HCEC 1CT (cell line): ENCODE results near the gene TPX2.

ENCODE experiments used
- DNase-seq: peaks from one replicate; pipeline ENCODE4 v3.0.0-alpha.2; 2017

TPX2 gene, protein sequence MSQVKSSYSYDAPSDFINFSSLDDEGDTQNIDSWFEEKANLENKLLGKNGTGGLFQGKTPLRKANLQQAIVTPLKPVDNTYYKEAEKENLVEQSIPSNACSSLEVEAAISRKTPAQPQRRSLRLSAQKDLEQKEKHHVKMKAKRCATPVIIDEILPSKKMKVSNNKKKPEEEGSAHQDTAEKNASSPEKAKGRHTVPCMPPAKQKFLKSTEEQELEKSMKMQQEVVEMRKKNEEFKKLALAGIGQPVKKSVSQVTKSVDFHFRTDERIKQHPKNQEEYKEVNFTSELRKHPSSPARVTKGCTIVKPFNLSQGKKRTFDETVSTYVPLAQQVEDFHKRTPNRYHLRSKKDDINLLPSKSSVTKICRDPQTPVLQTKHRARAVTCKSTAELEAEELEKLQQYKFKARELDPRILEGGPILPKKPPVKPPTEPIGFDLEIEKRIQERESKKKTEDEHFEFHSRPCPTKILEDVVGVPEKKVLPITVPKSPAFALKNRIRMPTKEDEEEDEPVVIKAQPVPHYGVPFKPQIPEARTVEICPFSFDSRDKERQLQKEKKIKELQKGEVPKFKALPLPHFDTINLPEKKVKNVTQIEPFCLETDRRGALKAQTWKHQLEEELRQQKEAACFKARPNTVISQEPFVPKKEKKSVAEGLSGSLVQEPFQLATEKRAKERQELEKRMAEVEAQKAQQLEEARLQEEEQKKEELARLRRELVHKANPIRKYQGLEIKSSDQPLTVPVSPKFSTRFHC

GRCh38 chr20:31738729-31739549 lies at the start of gene TPX2:
TSS of gene TPX2 (plus strand) at chr20:31739290. CDS start at chr20:31757477, 18,187 bp downstream.
- peak; percentile 98 for DNase-seq

DNA sequence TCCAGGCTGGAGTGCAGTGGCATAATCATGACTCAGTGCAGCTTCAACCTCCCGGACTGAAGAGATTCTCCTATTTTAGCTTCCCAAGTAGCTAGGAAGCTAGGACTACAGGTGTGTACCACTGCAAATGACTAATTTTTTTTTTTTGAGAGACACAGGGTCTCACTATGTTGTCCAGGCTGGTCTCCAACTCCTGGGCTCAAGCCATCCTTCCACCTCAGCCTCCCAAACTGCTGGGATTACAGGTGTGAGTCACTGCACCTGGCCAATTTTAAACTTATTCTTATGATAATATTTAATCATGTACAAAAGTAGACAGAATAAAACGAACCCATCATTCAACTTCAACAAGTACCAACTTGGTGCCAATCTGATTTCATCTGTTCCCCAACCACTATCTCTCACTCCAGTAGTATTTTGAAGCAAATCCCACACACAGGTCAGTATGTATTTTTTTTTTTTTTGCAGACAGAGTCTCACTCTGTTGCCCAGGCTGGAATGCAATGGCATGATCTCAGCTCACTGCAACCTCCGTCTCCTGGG lies 48.9 kb upstream of the TPX2 start:
- no peak for DNase-seq

DNA sequence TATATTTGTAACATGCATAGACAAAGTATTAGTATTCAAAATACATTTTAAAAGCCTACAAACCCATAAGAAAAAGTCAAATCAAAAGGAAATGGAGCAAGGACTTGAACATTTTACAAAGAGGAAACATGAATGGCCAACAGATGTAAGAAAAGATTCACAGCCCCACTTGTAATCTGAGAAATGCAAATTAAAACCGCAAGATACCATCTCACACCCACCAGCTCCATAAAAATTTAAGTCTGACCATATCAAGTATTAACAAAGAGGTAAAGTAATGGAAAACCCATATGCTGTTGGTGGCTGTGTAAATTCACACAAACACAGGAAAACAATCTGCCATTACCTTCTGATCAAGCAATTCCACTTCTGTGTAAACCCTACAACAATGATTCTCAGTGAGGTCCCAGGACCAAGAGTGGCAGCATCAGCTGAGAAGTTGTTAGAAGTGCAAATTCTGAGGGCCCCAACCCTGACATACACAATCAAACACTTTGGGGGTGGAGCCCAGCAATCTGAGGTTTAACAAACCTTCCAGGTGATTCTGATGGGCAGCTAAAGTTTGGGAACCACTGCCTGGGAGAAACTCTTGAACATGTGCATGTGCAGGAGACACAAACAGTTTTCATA lies 47.3 kb upstream of the TPX2 start:
- peak; percentile 30 for DNase-seq

GRCh38 chr20:31693402-31693801 lies 45.7 kb upstream of the TPX2 start:
- DNase-seq, result no peak

GRCh38 chr20:31693987-31694661 lies 45.0 kb upstream of the TPX2 start:
- no peak for DNase-seq

DNA sequence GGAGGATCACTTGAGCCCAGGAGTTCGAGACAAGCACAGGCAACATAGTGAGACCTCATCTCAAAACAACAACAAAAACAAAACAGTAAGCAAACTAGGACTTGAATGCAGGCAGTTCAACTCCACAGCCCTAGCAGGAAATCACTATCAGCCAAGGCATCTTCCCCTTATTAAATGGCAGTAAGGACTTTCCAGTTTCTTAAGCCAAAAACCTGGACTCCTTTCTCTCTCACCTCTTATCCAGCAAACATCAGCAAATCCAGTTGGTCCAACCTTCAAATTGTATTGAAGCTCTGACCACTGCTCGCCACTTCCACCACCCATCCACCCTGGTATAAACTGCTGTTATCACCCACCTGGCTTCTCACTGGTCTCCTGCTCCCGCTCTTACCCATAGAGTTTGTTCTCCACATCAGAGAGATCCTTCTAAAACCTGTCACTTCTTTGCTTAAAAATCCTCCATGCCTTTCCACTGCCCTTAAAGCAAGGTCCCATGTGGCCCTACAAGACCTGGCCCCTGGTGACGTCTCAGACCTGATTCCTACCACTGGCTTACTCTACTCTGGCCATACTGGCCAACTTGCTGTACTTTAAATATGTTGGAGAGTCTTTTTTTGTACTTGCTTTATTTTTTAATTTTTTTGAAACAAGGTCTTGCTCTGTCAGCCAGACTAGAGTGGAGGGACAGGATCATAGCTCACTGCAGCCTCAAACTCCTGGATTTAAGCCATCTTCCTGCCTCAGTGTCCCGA lies 44.1 kb upstream of the TPX2 start:
- no peak for DNase-seq

DNA sequence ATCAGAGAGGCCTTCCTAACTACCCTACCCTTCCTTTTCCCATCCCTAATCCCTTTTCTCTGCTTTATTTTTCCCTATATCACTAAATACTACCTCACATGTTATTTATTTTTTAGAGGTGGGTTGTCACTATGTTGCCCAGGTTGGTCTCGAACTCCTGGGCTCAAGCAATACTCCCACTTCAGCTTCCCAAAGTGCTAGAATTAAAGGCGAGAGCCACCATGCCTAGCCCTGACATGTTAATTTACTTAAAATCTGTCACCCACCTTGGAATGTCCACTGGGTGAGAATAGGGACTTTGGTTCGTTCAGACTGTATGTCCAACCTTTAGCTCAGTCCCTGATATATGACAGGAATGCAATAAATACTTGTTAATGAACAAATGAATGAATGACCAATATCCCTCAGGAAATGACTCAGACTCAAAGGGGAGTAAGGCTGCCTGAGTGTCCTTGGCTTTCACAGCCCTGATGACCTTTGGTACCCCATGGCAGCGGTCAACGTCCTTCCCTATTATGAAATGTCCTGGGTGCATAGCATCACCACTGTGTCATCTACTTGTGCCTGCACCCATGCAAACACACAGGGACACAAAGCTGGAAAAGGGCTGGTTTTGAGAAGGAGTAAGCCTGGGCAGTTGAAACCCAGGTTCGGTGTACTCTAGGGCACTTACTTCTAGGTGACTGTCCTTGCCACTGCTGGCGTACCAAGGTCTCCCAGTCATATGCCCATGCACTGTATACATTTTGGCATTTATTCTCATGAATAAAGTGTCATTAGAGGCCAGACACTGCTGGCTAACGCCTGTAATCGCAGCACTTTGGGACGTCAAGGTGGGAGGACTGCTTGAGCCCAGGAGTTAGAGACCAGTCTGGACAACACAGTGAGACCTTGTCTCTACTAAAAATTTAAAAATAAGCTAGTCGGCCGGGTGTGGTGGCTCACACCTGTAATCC lies 43.0 kb upstream of the TPX2 start:
- peak; percentile 93 for DNase-seq

DNA sequence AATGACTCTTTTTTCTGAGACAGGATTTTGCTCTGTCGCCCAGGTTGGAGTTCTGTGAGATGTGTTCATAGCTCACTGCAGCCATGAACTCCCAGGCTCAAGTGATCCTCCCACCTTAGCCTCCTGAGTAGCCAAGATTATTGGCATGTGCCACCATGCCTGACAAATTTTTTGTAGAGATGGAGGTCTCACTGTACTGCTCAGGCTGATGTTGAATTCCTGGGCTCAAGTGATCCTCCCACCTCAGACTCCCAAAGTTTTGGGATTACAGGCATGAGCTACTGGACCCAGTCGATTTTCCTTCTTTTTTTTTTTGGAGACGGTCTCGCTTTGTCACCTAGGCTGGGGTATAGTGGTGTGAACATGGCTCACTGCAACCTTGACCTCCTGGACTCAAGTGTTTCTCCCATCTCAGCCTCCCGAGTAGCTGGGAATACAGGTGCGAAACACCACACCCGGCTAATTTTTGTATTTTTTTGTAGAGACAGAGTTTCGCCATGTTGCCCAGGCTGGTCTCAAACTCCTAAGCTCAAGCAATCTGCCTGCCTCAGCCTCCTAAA lies 40.8 kb upstream of the TPX2 start:
- DNase-seq, result no peak

DNA sequence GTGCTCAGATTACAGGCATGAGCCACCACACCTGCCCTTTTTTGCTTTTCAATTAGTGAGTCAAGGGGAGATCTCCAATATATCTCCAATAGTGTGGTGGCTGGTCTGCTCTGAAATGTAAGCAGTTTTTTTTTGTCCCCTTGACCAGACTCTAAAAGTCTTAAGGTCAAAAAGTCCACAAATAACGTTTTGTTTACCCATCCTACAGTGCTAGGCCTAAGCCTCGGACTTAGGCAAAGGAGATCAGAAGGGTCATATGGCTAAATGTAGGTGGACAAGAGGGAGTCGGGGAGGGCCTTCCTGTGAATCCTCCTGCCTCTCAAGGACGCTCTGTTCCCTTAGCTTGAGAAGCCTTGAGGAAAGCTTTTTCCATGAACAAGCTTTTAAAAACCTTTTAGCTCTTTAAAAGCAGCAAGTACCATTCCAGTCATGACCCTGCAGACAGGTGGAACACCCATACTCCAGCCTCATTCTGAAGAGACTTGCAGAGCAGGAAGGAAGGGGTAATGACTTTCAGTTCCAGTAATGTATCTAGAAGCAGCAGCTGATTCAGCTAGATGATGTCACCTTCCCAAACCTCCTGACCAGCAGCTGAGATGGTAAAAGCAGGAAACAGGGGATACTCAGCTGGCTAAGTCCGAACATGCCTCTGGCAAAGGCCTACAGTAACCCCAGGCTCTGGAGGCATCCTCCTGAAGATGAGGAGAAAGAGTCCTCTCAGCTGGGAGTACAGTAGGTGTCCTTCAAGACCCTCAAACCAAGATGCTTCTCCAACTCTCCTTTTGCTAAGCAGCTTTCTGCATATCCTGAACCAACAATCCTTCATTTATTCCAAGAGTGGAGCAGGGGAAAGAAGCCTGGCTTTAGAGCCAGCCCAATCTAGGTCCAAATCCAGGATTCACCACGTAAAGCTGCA lies 40.0 kb upstream of the TPX2 start:
- peak; percentile 98 for DNase-seq

- no peak for DNase-seq
Observed at GRCh38 chr20:31699801-31700728, 39.0 kb upstream of the TPX2 start.

- DNase-seq, result no peak
Observed at GRCh38 chr20:31700747-31701146, 38.3 kb upstream of the TPX2 start.

DNA sequence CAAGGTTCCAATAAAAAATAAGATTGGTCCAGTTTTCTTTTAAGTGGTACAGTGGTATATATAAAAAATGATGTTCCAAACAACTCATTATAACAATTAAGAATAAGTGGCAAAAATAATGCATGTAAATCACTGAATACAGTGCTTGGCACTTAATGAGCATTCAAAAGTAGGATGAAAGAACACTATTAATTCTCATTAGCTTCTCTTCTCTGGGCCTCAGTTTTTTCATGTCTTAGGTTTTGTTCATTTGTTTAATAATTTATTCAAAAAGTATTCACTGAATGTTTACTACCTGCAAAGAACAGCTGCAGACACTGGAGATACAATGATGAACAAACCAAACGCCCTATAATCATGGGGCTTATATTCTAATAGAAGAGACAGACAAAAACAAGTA lies 37.5 kb upstream of the TPX2 start:
- no peak for DNase-seq

DNA sequence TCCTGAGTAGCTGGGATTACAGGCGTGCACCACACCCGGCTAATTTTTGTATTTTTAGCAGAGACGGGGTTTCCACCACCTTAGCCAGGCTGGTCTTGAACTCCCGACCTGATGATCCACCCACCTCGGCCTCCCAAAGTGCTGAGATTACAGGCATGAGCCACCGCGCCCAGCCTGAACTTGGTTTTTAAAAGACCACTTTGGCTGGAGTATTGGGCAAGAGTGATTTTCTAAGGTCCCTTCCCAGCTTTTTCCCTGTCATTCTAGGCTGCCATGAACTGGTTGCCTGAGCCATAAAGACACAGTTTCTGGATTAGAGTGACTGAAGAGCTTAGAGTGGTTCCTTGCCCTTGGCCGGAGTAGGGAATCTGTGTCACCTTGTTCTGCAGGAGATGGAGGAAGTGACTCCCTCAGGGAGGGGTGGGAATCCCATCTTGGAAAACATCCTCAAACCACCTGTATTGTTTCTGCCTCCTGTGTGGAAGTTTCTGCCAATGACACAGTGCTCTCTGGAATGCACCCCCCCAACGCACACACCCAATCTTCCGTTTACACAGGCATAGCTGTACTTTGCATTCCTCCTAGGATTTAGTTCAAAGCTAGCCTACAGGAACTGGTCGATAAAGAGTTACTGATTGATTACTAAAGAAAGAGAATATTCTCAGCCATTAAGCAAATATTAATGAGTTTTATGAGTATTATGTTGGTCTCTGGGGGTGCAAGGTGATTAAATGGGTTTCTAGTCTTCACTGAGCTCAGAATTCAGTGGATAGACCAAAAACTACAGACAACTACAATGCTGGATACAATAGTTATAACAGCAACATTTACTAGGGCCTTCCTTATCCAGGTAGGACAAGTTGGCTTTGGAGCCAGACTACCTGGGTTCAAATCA lies 34.6 kb upstream of the TPX2 start:
- peak; percentile 67 for DNase-seq

DNA sequence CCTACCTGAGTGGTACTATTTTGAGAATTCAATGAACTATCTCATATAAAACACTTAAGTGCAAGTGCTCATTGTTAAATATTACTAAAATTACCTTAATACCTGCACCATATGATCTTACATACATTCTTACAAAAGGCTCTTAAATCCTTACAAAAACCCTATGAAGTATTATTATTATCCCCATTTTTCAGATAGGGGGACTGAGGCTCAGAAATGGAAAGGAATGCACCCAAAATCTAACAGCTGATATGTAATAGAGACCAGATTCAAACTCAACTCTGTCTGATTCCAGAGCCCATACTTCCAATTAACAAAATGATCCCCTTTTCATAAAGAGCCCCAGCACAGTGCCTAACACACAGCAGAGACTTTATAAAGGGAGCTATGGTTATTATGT lies 33.9 kb upstream of the TPX2 start:
- DNase-seq, result no peak

- no peak for DNase-seq
Observed at GRCh38 chr20:31705598-31706597, 33.2 kb upstream of the TPX2 start.
